Measurements from ENCODE around the gene TGFBR2.
"Not testable (repeated sequence)": the region's sequence is repeated elsewhere in the genome, so short reads cannot be mapped to it uniquely, and the experiment has no call there.

The TGFBR2 gene

GRCh38 chr3:30658328-30659052 is 52.1 kb downstream of the TGFBR2 start:
- peak; percentile 53 to 74 for DNase-seq

- DNase-seq = no peak
These were observed 53.1 kb downstream of the TGFBR2 start for GRCh38 chr3:30659270-30660130.

GRCh38 chr3:30660136-30660535 is 53.7 kb downstream of the TGFBR2 start:
- no peak for DNase-seq

DNA sequence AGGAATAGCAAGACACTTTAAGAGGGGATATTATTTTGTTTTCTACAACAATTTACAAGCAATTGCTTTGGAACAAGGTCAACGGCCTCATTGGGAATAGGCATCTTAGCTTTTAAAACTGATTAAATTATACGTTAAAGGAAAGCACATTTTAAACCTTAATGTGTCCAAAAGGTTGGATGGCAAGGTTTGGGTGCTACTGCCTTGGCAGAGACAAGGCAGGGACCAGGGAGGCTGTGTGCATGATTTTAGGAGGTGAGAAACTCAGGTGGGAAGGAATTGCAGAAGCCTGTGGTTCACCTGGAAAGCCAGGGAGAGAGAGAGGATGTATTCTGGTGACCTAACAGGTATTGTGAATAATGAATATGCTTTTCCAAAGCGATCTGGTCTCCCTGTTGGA is 54.3 kb downstream of the TGFBR2 start:
- no peak for DNase-seq

DNA sequence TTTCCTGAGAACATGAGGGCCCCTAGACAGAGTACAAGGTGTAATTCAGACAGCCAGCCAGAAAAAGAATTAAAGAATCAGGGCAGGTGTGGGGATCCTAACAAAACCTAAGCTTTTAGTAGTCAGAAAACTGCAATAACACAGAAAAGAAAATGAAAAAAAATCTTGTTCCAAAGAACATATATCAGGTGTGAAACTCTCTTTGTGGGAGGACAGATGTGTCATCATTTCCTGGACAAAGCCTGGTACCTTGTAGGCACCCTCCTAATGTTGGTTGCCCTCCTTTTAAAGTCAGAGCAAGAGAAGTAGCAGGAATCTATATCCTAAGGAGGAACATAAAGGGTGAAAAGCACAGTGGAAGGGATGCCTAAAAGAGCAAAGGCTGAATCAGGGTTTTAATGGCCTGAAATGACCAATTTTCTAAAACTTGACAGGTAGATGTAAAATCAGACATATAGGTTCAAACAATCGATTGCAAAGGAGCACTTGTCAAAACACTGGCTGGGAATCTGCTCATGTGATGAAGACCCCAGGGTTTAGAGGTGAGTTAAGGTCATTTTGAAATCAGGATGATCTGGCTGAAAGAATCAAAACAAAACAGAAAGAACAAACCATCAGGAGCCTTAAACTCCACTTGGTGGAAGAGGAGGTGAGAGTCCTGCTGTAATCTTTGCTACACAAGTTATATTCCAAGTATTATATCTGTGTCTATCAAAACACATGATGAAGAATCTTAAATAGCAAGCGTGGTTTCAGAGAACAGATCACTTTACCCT is 54.9 kb downstream of the TGFBR2 start:
- DNase-seq = peak; percentile 24 to 68

GRCh38 chr3:30662836-30663235 is 56.4 kb downstream of the TGFBR2 start:
- no peak for DNase-seq

DNA sequence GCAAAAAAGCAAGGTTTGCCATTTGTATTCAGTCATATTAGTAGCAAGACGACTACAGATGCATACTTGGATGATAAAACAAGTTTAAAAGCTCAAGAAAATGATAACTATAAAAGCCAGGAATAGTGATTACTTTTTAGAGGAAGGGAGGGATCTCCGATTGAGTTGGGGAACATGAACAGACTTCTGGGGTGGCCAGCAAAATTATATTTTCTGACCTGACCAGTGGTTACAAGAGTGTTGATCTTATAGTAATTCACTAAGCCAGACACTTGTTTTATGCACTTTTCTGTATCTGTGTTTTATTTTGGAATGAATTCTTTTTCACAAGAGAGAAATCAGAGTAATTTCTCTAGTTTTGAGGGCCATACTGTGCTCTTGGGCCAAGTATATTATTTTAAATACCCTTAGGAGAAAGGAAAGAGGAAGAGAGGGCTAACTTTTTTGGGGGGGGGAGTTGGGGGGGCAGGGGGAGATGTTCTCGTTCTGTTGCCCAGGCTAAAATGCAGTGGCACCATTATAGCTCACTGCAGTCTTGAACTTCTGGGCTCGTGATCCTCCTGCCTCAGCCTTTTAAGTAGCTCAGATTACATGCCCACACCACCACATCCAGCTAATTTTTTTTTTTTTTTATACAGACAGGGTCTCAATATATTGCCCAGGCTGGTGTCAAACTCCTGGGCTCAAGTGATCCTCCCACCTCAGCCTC is 57.3 kb downstream of the TGFBR2 start:
- no peak for DNase-seq

GRCh38 chr3:30664459-30664858 is 58.1 kb downstream of the TGFBR2 start:
- peak in 1 of 2 donors; percentile 33 for DNase-seq

DNA sequence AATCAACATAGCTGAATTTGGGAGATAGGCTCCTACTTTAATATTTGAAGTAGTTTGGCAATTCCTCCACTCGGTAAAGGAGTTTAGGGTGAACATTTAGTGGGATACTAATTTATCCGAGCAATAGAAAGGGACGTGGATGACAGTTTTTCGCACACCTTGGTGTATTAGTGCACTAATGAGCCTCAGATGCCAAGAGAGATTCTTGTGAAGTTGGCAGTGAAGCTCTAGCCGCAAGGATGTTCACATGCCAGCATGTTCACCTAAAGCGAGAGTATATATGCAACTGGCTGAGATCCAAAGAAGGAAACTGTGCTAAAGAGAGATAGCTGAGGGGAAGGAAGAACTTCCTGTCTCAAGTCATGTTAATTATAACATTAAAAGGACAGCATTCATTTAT is 58.5 kb downstream of the TGFBR2 start:
- DNase-seq = peak; percentile 48 to 72

DNA sequence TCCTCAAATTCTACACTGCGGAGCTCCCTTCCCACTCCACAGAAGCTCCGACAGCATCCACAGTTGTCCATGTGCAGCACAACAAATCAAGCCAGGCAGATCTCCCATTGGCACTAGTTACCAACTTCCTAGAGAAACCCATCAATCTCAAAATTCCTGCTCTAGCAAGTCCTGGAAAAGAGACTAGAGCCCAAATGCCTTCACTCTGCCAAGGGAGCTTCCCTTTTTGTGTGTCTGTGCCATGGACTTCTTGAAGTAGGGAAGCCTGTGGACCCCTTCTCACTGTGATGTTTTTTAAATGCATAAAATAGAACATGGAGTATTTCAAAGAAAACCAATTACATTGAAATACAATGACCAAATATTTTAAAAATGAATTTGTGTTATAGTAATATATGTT is 59.1 kb downstream of the TGFBR2 start:
- no peak for DNase-seq

GRCh38 chr3:30666572-30667279 is 60.3 kb downstream of the TGFBR2 start:
- DNase-seq = no peak

DNA sequence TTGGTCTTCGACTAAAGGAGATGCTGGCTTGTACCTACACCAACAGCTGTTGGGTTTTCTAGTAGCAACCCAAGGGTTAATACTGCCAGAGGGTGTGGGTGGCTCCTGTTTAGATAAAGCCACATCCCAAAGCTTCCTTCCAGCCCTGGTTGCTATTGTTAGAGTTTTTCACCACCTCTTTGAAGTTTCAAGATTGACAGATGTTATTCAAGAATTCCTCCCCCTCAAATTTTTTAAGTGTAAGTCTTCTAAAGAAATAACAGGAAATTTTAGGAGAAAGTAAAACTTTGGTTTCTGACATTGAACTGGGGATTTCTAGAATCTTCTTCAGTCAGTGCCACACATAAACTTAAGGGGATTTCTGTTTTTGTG is 60.9 kb downstream of the TGFBR2 start:
- DNase-seq = peak; percentile 34 to 72

GRCh38 chr3:30668051-30668609 is 61.7 kb downstream of the TGFBR2 start:
- no peak for DNase-seq

DNA sequence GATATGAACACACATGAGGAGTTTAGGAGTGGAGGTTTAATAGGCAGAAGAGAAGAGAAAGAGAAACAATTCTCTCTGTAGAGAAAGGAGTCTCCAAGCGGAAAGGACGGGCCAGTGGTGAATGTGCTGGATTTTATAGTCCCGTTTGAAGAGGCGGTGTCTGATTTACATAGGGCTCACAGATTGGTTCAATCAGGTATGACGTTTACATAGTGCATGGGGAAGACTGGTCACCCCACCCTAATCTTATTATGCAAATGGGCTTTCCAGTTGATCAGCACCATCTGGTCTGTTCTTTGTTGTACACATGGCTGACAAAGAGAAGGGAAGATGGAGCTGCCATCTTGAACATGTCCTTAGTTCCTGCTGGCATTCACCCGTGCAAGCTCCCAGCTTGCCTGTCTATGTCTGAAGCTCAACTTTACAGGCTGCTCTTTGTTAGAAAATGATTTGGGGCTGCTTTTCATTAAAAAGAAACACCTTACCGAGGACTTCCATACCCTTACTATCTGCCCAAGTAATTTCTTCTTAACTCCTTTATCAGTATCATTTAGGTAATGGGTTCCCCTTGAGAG is 63.0 kb downstream of the TGFBR2 start:
- not testable (repeated sequence) for DNase-seq

DNA sequence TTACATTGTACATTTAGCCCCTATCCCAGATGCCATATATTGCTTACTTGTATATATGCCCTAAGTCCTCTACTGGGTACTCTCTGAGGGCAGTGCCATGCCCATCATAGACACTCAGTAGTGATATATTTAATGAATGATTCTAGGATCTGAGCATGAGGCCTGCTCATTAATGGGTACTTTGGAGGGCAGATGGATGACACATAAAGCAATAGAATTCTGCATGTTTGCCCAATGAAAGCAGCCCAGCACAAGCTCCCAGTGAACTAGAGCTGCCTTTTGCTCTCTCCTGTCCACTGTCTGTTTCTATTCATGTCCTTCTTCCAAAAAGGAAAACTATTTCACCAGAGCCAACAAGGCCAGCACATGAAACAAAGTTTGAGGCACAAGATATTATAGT is 63.9 kb downstream of the TGFBR2 start:
- DNase-seq = no peak

DNA sequence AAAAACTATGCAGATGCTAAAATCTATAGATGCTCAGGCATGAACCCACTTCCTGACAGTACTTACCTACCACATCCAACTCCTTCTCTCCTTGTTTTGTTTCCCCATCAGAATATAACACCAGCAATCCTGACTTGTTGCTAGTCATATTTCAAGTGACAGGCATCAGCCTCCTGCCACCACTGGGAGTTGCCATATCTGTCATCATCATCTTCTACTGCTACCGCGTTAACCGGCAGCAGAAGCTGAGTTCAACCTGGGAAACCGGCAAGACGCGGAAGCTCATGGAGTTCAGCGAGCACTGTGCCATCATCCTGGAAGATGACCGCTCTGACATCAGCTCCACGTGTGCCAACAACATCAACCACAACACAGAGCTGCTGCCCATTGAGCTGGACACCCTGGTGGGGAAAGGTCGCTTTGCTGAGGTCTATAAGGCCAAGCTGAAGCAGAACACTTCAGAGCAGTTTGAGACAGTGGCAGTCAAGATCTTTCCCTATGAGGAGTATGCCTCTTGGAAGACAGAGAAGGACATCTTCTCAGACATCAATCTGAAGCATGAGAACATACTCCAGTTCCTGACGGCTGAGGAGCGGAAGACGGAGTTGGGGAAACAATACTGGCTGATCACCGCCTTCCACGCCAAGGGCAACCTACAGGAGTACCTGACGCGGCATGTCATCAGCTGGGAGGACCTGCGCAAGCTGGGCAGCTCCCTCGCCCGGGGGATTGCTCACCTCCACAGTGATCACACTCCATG is 65.3 kb downstream of the TGFBR2 start:
- DNase-seq = no peak

- no peak for DNase-seq
These were observed 65.9 kb downstream of the TGFBR2 start for GRCh38 chr3:30672287-30672735.

DNA sequence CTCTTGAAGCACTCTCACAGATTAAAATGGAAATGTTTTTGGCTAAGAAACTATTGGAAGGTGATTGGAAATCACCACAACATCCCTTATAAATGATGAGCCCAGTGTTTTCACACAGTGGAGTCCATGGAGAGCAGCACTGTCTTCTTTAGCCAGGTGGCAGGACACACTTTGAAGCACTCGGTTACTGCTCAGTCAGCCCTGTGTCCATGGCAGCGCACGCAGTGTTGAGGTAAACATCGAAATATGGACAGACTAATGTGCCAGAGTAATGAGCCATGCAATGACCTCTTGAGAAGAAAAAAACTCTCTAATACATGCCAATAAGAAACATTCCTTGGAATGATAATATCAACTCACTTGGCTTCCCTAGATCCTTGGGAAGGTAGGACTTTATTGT is 66.6 kb downstream of the TGFBR2 start:
- no peak for DNase-seq

DNA sequence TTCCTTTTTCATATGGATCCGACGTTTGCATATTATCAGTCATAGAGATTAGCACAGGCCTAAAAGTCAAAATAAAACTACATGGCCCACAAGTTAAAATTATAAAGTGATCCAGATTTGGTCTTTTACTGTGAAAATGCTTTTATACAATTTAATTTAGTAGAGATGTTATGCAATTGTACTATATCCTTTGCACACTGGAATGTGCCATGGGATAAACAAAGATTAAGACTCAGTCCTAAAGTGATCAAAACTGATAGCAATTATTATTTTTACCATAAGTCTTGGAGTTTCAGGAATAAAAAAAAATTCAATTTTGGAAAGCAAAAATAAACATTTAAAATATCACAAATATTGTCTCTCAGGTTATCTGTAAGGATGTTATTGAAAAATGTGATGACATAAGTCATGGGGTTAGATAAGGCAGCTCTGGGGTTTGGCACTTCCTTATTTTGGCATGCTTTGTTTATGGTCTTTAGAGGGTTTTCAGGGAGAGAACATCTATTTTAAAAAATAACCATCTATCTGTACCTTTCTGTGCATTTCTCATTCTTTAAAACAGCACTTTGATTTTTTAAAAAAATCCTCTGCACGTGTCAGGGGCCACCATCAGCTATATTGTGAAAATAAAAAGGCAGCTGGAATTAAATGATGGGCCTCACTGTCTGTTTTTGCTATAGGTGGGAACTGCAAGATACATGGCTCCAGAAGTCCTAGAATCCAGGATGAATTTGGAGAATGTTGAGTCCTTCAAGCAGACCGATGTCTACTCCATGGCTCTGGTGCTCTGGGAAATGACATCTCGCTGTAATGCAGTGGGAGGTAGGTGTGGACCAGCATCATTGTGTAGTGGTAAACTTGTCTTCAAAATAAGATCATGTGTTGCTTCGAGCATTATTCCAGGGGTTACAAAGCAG is 67.3 kb downstream of the TGFBR2 start:
- no peak for DNase-seq

All from CD4-positive, alpha-beta T cell treated with Interleukin-4 for 1 hour (primary cell).